ENCODE measurements around the gene PTER. TPM values are rescaled to one million over a fixed set of nuclear protein-coding genes. Genes with fewer than 3 reads are reported as not detected.

The PTER gene
- 20.5 and 20.9 TPM in 2 replicates for total RNA-seq (ENCODE audit: low replicate concordance)

GRCh38 chr10:16436758-16437539 is at the start of gene PTER:
Gene PTER, plus strand, starts transcription at chr10:16437010. Its CDS starts 47,375 bp downstream, at chr10:16484385.
- TF ChIP-seq CTCF (IDR thresholded peaks at IDR 0.05; ENCODE audit: insufficient read depth, low read length), result no peak
- peak within 1 kb of the TSS; percentile 72 for H3K4me3 ChIP-seq (ENCODE audit: low read depth, low read length)

GRCh38 chr10:16392531-16393069 is 44.2 kb upstream of the PTER start:
- TF ChIP-seq CTCF (IDR thresholded peaks at IDR 0.05; ENCODE audit: insufficient read depth, low read length), result no peak
- DNase-seq (ENCODE audit: low read depth), result no peak

More at GRCh38 chr10:16436758-16437539, at the start of gene PTER:
- peak; percentile 94 for DNase-seq (ENCODE audit: low read depth)

GRCh38 chr10:16393271-16393858 is 43.4 kb upstream of the PTER start:
- no peak for DNase-seq (ENCODE audit: low read depth)
- no peak overlapping the region for H3K4me3 ChIP-seq (ENCODE audit: low read depth, low read length)
- no peak for TF ChIP-seq CTCF (IDR thresholded peaks at IDR 0.05; ENCODE audit: insufficient read depth, low read length)

More at GRCh38 chr10:16392531-16393069, 44.2 kb upstream of the PTER start:
- no peak overlapping the region for H3K4me3 ChIP-seq (ENCODE audit: low read depth, low read length)

- no peak overlapping the region for H3K4me3 ChIP-seq (ENCODE audit: low read depth, low read length)
- DNase-seq (ENCODE audit: low read depth), result no peak
- no peak for TF ChIP-seq CTCF (IDR thresholded peaks at IDR 0.05; ENCODE audit: insufficient read depth, low read length)
Observed at GRCh38 chr10:16401416-16401815, 35.4 kb upstream of the PTER start.

- no peak overlapping the region for H3K4me3 ChIP-seq (ENCODE audit: low read depth, low read length)
- TF ChIP-seq CTCF (IDR thresholded peaks at IDR 0.05; ENCODE audit: insufficient read depth, low read length), result no peak
- DNase-seq (ENCODE audit: low read depth), result no peak
Observed at GRCh38 chr10:16408379-16408778, 28.4 kb upstream of the PTER start.

GRCh38 chr10:16417341-16417740 is 19.5 kb upstream of the PTER start:
- no peak for DNase-seq (ENCODE audit: low read depth)
- TF ChIP-seq CTCF (IDR thresholded peaks at IDR 0.05; ENCODE audit: insufficient read depth, low read length), result no peak
- H3K4me3 ChIP-seq (ENCODE audit: low read depth, low read length), result no peak overlapping the region

All from fibroblast of the aortic adventitia (primary cell).